Measurements from ENCODE around the gene TRAF5. TPM values are rescaled to one million over a fixed set of nuclear protein-coding genes. Genes with fewer than 3 reads are reported as not detected.

Gene TRAF5
- total and polyA plus RNA-seq, 3 donors from 2014 or later, result 20.3 to 25.1 (median 22.2) TPM

GRCh38 chr1:211337430-211338223, 11.0 kb downstream of the TRAF5 start:
- 69 to 81% methylated on average over 7 of the region's 7 CpGs for WGBS, 2 donors
- TF ChIP-seq CTCF (IDR thresholded peaks at IDR 0.05), result no peak
- TF ChIP-seq POLR2A (IDR thresholded peaks at IDR 0.05), result no peak
- H3K4me3 ChIP-seq, result no peak overlapping the region
- no peaks in the 10 kb centered on the region for H3K9me3 ChIP-seq
- no peaks in the 10 kb centered on the region for H3K27me3 ChIP-seq
- no peaks in the 10 kb centered on the region for H3K36me3 ChIP-seq (ENCODE audit: low read depth, missing control alignments)
- peaks cover under 1% of the 10 kb centered on the region for H3K4me1 ChIP-seq
- DNase-seq, result no peak
- intact Hi-C loops (cut with DNase I; ENCODE audit: low total_unique reads), result loop anchor here (10.0 kb wide), 1 partner anchor 317 kb away; no protein-coding TSS in a partner anchor
- H3K27ac ChIP-seq, result no peak overlapping the region

GRCh38 chr1:211338224-211338620, 11.6 kb downstream of the TRAF5 start:
- no peak overlapping the region for H3K27ac ChIP-seq
- H3K27me3 ChIP-seq, result no peaks in the 10 kb centered on the region
- H3K9me3 ChIP-seq, result no peaks in the 10 kb centered on the region
- intact Hi-C loops (cut with DNase I; ENCODE audit: low total_unique reads), result loop anchor here (10.0 kb wide), 1 partner anchor 317 kb away; no protein-coding TSS in a partner anchor
- TF ChIP-seq CTCF (IDR thresholded peaks at IDR 0.05) (no peak), POLR2A (IDR thresholded peaks at IDR 0.05) (no peak)
- no peaks in the 10 kb centered on the region for H3K36me3 ChIP-seq (ENCODE audit: low read depth, missing control alignments)
- 92 to 93% methylated on average over 4 of the region's 4 CpGs for WGBS, 2 donors
- no peaks in the 10 kb centered on the region for H3K4me1 ChIP-seq
- no peak for DNase-seq
- H3K4me3 ChIP-seq, result no peak overlapping the region

- no peaks in the 10 kb centered on the region for H3K36me3 ChIP-seq (ENCODE audit: low read depth, missing control alignments)
- no peaks in the 10 kb centered on the region for H3K27me3 ChIP-seq
- intact Hi-C loops (cut with DNase I; ENCODE audit: low total_unique reads), result loop anchor here (10.0 kb wide), 1 partner anchor 315 kb away; no protein-coding TSS in a partner anchor
- H3K4me1 ChIP-seq, result no peaks in the 10 kb centered on the region
- H3K4me3 ChIP-seq, result no peak overlapping the region
- no peak overlapping the region for H3K27ac ChIP-seq
- DNase-seq, result no peak
- TF ChIP-seq CTCF (IDR thresholded peaks at IDR 0.05) (no peak), POLR2A (IDR thresholded peaks at IDR 0.05) (no peak)
- 84 to 92% methylated on average over 5 to 6 of the region's 6 CpGs for WGBS, 2 donors
- no peaks in the 10 kb centered on the region for H3K9me3 ChIP-seq
Measured at GRCh38 chr1:211339631-211340041, 13.0 kb downstream of the TRAF5 start.

GRCh38 chr1:211340622-211341507, 14.2 kb downstream of the TRAF5 start:
- H3K9me3 ChIP-seq, result no peaks in the 10 kb centered on the region
- no peak for TF ChIP-seq CTCF (IDR thresholded peaks at IDR 0.05)
- TF ChIP-seq POLR2A (IDR thresholded peaks at IDR 0.05), result no peak
- WGBS, 2 donors, result 90 to 95% methylated on average over 10 of the region's 10 CpGs
- H3K27me3 ChIP-seq, result no peaks in the 10 kb centered on the region
- intact Hi-C loops (cut with DNase I; ENCODE audit: low total_unique reads), result no loop called here
- no peak overlapping the region for H3K4me3 ChIP-seq
- no peaks in the 10 kb centered on the region for H3K4me1 ChIP-seq
- H3K36me3 ChIP-seq (ENCODE audit: low read depth, missing control alignments), result no peaks in the 10 kb centered on the region
- no peak overlapping the region for H3K27ac ChIP-seq
- DNase-seq, result no peak
